Liver (tissue), 9 donors: Measurements from ENCODE around the gene ADAM11. TPM values are rescaled to one million over a fixed set of nuclear protein-coding genes. Genes with fewer than 3 reads are reported as not detected.

Experiments
- DNase-seq: peaks from one replicate; pipeline ENCODE4 v3.0.0-alpha.2; 2017; ENCODE audit warnings: low spot score
- H3K27ac ChIP-seq, 2 donors: one replicate each; pipeline ENCODE4 v1.7.0; 2013; ENCODE audit warnings: inconsistent platforms in 2 of 2, low read length in 2 of 2, control low read depth in 1 of 2, low read depth in 1 of 2, mild to moderate bottlenecking in 1 of 2
- H3K27me3 ChIP-seq, 4 donors: one replicate each; pipeline versions ENCODE4 v1.6.1 to v1.7.0; 2013; ENCODE audit warnings: low read length in 3 of 4, inconsistent platforms in 1 of 4, mild to moderate bottlenecking in 1 of 4, moderate library complexity in 1 of 4; ENCODE audit not compliant: control insufficient read depth in 4 of 4, insufficient read depth in 4 of 4
- H3K36me3 ChIP-seq, 4 donors: one replicate each; pipeline versions ENCODE4 v1.6.1 to v1.7.0; 2013; ENCODE audit warnings: low read length in 3 of 4, mild to moderate bottlenecking in 3 of 4, low read depth in 1 of 4, moderate library complexity in 1 of 4; ENCODE audit not compliant: control insufficient read depth in 4 of 4, insufficient read depth in 3 of 4
- H3K4me1 ChIP-seq, 4 donors: one replicate each; pipeline versions ENCODE4 v1.6.1 to v1.7.0; 2013; ENCODE audit warnings: low read length in 3 of 4, mild to moderate bottlenecking in 3 of 4, moderate library complexity in 1 of 4; ENCODE audit not compliant: control insufficient read depth in 4 of 4, insufficient read depth in 4 of 4
- H3K4me3 ChIP-seq, 3 donors: one replicate each; pipeline versions ENCODE4 v1.6.1 to v1.7.0; 2013; ENCODE audit warnings: low read length in 3 of 3, control low read depth in 1 of 3, low read depth in 1 of 3, mild to moderate bottlenecking in 1 of 3
- H3K9ac ChIP-seq, 2 donors: one replicate each; pipeline ENCODE4 v1.7.0; 2013; ENCODE audit warnings: low read length in 2 of 2, mild to moderate bottlenecking in 2 of 2, moderate library complexity in 2 of 2, control low read depth in 1 of 2, low read depth in 1 of 2
- H3K9me3 ChIP-seq, 4 donors: one replicate each; pipeline versions ENCODE4 v1.6.1 to v1.7.0; 2013; ENCODE audit warnings: low read length in 3 of 4; ENCODE audit not compliant: control insufficient read depth in 4 of 4
- EGR1 ChIP-seq, 2 donors: IDR thresholded peaks; 2 replicates each; pipeline ENCODE4 v1.6.1; 2016 to 2018; ENCODE audit warnings: antibody characterized with exemption in 2 of 2, low read depth in 2 of 2
- FOXA1 ChIP-seq: IDR thresholded peaks from 2 replicates; pipeline ENCODE4 v1.6.1; 2016; ENCODE audit warnings: antibody characterized with exemption
- FOXA2 ChIP-seq: IDR thresholded peaks from 2 replicates; pipeline ENCODE4 v1.6.1; 2016; ENCODE audit warnings: antibody characterized with exemption
- GABPA ChIP-seq, 2 donors: IDR thresholded peaks in 1 of 2; conservative IDR thresholded peaks in 1 of 2; 2 replicates each; pipeline ENCODE4 v1.6.1; 2016; ENCODE audit warnings: antibody characterized with exemption in 2 of 2, mild to moderate bottlenecking in 1 of 2, moderate library complexity in 1 of 2
- HNF4A ChIP-seq, 2 donors: conservative IDR thresholded peaks; 2 replicates each; pipeline ENCODE4 v1.6.1; 2016; ENCODE audit warnings: antibody characterized with exemption in 2 of 2, mild to moderate bottlenecking in 2 of 2
- HNF4G ChIP-seq: IDR thresholded peaks from 2 replicates; pipeline ENCODE4 v1.6.1; 2016; ENCODE audit warnings: antibody characterized with exemption
- JUND ChIP-seq, 2 donors: IDR thresholded peaks; 2 replicates each; pipeline ENCODE4 v1.6.1; 2016; ENCODE audit warnings: antibody characterized with exemption in 2 of 2
- NR2F2 ChIP-seq: IDR thresholded peaks from 2 replicates; pipeline ENCODE4 v1.6.1; 2016; ENCODE audit warnings: antibody characterized with exemption
- RAD21 ChIP-seq, 2 donors: IDR thresholded peaks; 2 replicates each; pipeline ENCODE4 v1.6.1; 2016; ENCODE audit warnings: antibody characterized with exemption in 2 of 2, mild to moderate bottlenecking in 2 of 2
- RXRA ChIP-seq, 2 donors: IDR thresholded peaks; 2 replicates each; pipeline ENCODE4 v1.6.1; 2017 to 2018; ENCODE audit warnings: antibody characterized with exemption in 2 of 2, mild to moderate bottlenecking in 1 of 2
- SP1 ChIP-seq: IDR thresholded peaks from 2 replicates; pipeline ENCODE4 v1.6.1; 2018; ENCODE audit warnings: antibody characterized with exemption, mild to moderate bottlenecking
- TAF1 ChIP-seq: conservative IDR thresholded peaks from 2 replicates; pipeline ENCODE4 v1.6.1; 2016; ENCODE audit warnings: antibody characterized with exemption, mild to moderate bottlenecking
- YY1 ChIP-seq: IDR thresholded peaks from 2 replicates; pipeline ENCODE4 v1.6.1; 2016; ENCODE audit warnings: antibody characterized with exemption, mild to moderate bottlenecking
- WGBS: extraction: QIAGEN DNeasy Blood & Tissue Kit; methylation state at CpG from one replicate; pipeline ENCODE4 v1.1.7; 2013; 5-methylcytosine and 5-hydroxymethylcytosine counted together
- polyA plus RNA-seq, 2 donors: library from polyadenylated mRNA; stranded (reverse) in 1 of 2; unstranded in 1 of 2; fragments of 200-250 nt in 1 of 2; fragments of >200 nt in 1 of 2; fragmentation: Nextera tagmentation in 1 of 2; extraction: Ambion mirVana in 1 of 2; gene quantifications; one replicate each; pipeline versions ENCODE4 v1.2.1 to v1.2.3, GENCODE V29; 2013 to 2015
- total RNA-seq, 2 donors: library from RNA; depleted of rRNA; stranded (reverse); fragments of >200 nt; gene quantifications; one replicate each; pipeline ENCODE4 v1.2.3, GENCODE V29; 2014
- TF ChIP-seq, protein P1 (sequence below): fragments of 150-350 bp; IDR thresholded peaks from 2 replicates; pipeline ENCODE4 v1.5.1; 2017; ENCODE audit warnings: improper control_type of control experiment, low read depth, low read length; ENCODE audit not compliant: missing input control
- TF ChIP-seq, protein P2 (sequence below): IDR thresholded peaks from 2 replicates; pipeline ENCODE4 v1.6.1; 2016; ENCODE audit warnings: antibody characterized with exemption
- TF ChIP-seq, protein P3 (sequence below): IDR thresholded peaks from 2 replicates; pipeline ENCODE4 v1.6.1; 2016; ENCODE audit warnings: antibody characterized with exemption
- TF ChIP-seq, protein P4 (sequence below): IDR thresholded peaks from 2 replicates; pipeline ENCODE4 v1.6.1; 2016; ENCODE audit warnings: antibody characterized with exemption
- TF ChIP-seq, protein P5 (sequence below): IDR thresholded peaks from 2 replicates; pipeline ENCODE4 v1.6.1; 2016; ENCODE audit warnings: antibody characterized with exemption, mild to moderate bottlenecking
- donor health status: healthy.
- donor health status: healthy.
- donor health status: healthy.
- donor health status: healthy.
- donor health status: healthy.

The ADAM11 gene
- total and polyA plus RNA-seq, 4 donors: 0.06 to 1.1 (median 0.08) TPM; not detected in 1

DNA sequence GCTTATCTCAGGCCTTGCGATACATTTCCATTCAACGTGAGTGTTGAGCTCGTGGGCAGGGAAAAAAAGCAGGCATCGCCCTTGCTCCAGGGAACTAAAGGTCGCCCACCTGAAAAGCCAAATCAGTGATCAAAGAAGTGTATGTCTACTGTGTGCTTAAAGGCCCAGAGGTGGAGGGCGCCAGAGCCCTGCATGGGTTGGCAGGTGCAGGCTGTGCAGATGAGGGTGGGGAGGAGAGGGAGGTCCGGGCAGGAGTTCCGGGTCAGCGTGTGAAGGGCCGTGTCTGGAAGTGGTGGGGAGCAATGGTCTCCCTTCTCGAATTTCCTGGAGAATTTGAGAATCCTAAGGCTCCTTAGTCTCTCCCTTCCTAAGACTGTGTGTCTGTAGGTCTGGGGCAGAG is 7.2 kb downstream of the ADAM11 start:
- Histone ChIP-seq H3K36me3 (no peaks in the 10 kb centered on the region), H3K4me1 (no peaks in the 10 kb centered on the region), H3K27me3 (peaks cover 0 to 5% (median 0%) of the 10 kb centered on the region in 4 donors), H3K4me3 (no peak overlapping the region), H3K27ac (no peak overlapping the region), H3K9ac (no peak overlapping the region), H3K9me3 (no peaks in the 10 kb centered on the region)
- TF ChIP-seq, protein P1, sequence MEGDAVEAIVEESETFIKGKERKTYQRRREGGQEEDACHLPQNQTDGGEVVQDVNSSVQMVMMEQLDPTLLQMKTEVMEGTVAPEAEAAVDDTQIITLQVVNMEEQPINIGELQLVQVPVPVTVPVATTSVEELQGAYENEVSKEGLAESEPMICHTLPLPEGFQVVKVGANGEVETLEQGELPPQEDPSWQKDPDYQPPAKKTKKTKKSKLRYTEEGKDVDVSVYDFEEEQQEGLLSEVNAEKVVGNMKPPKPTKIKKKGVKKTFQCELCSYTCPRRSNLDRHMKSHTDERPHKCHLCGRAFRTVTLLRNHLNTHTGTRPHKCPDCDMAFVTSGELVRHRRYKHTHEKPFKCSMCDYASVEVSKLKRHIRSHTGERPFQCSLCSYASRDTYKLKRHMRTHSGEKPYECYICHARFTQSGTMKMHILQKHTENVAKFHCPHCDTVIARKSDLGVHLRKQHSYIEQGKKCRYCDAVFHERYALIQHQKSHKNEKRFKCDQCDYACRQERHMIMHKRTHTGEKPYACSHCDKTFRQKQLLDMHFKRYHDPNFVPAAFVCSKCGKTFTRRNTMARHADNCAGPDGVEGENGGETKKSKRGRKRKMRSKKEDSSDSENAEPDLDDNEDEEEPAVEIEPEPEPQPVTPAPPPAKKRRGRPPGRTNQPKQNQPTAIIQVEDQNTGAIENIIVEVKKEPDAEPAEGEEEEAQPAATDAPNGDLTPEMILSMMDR: no peak
- TF ChIP-seq, protein P2, sequence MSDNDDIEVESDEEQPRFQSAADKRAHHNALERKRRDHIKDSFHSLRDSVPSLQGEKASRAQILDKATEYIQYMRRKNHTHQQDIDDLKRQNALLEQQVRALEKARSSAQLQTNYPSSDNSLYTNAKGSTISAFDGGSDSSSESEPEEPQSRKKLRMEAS: no peak
- TF ChIP-seq SP1: no peak
- no peak for TF ChIP-seq FOXA1
- no peak for TF ChIP-seq YY1
- TF ChIP-seq FOXA2: no peak
- no peak for TF ChIP-seq JUND (IDR thresholded peaks at IDR 0.05)
- TF ChIP-seq HNF4A (conservative IDR thresholded peaks at IDR 0.05): no peak
- TF ChIP-seq NR2F2: no peak
- TF ChIP-seq RXRA (IDR thresholded peaks at IDR 0.05): no peak
- TF ChIP-seq GABPA (IDR thresholded peaks at IDR 0.05 in 1 of 2, conservative IDR thresholded peaks at IDR 0.05 in 1 of 2): no peak
- no peak for TF ChIP-seq RAD21 (IDR thresholded peaks at IDR 0.05)
- no peak for TF ChIP-seq EGR1 (IDR thresholded peaks at IDR 0.05; ENCODE audit: low read depth in 2 of 2)
- TF ChIP-seq, protein P3, sequence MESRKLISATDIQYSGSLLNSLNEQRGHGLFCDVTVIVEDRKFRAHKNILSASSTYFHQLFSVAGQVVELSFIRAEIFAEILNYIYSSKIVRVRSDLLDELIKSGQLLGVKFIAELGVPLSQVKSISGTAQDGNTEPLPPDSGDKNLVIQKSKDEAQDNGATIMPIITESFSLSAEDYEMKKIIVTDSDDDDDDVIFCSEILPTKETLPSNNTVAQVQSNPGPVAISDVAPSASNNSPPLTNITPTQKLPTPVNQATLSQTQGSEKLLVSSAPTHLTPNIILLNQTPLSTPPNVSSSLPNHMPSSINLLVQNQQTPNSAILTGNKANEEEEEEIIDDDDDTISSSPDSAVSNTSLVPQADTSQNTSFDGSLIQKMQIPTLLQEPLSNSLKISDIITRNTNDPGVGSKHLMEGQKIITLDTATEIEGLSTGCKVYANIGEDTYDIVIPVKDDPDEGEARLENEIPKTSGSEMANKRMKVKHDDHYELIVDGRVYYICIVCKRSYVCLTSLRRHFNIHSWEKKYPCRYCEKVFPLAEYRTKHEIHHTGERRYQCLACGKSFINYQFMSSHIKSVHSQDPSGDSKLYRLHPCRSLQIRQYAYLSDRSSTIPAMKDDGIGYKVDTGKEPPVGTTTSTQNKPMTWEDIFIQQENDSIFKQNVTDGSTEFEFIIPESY: no peak
- TF ChIP-seq HNF4G: no peak
- TF ChIP-seq, protein P4, sequence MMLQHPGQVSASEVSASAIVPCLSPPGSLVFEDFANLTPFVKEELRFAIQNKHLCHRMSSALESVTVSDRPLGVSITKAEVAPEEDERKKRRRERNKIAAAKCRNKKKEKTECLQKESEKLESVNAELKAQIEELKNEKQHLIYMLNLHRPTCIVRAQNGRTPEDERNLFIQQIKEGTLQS: no peak
- TF ChIP-seq, protein P5, sequence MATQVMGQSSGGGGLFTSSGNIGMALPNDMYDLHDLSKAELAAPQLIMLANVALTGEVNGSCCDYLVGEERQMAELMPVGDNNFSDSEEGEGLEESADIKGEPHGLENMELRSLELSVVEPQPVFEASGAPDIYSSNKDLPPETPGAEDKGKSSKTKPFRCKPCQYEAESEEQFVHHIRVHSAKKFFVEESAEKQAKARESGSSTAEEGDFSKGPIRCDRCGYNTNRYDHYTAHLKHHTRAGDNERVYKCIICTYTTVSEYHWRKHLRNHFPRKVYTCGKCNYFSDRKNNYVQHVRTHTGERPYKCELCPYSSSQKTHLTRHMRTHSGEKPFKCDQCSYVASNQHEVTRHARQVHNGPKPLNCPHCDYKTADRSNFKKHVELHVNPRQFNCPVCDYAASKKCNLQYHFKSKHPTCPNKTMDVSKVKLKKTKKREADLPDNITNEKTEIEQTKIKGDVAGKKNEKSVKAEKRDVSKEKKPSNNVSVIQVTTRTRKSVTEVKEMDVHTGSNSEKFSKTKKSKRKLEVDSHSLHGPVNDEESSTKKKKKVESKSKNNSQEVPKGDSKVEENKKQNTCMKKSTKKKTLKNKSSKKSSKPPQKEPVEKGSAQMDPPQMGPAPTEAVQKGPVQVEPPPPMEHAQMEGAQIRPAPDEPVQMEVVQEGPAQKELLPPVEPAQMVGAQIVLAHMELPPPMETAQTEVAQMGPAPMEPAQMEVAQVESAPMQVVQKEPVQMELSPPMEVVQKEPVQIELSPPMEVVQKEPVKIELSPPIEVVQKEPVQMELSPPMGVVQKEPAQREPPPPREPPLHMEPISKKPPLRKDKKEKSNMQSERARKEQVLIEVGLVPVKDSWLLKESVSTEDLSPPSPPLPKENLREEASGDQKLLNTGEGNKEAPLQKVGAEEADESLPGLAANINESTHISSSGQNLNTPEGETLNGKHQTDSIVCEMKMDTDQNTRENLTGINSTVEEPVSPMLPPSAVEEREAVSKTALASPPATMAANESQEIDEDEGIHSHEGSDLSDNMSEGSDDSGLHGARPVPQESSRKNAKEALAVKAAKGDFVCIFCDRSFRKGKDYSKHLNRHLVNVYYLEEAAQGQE: no peak
- TF ChIP-seq TAF1: no peak
- WGBS: 69% methylated on average over 11 of the region's 11 CpGs
- no peak for DNase-seq
